ENCODE data around the gene RND1.
"Not testable (repeated sequence)": the region's sequence is repeated elsewhere in the genome, so short reads cannot be mapped to it uniquely, and the experiment has no call there.

DNA sequence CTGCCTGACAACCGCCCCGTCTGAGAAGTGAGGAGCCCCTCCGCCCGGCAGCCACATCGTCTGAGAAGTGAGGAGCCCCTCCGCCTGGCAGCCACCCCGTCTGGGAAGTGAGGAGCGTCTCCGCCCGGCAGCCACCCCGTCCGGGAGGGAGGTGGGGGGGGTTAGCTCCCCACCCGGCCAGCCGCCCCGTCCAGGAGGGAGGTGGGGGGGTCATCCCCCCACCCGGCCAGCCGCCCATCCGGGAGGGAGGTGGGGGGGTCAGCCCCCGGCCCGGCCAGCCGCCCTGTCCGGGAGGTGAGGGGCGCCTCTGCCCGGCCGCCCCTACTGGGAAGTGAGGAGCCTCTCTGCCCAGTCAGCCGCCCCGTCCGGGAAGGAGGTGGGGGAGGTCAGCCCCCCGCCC lies 23.6 kb downstream of the RND1 start:
- TF ChIP-seq, protein P1, sequence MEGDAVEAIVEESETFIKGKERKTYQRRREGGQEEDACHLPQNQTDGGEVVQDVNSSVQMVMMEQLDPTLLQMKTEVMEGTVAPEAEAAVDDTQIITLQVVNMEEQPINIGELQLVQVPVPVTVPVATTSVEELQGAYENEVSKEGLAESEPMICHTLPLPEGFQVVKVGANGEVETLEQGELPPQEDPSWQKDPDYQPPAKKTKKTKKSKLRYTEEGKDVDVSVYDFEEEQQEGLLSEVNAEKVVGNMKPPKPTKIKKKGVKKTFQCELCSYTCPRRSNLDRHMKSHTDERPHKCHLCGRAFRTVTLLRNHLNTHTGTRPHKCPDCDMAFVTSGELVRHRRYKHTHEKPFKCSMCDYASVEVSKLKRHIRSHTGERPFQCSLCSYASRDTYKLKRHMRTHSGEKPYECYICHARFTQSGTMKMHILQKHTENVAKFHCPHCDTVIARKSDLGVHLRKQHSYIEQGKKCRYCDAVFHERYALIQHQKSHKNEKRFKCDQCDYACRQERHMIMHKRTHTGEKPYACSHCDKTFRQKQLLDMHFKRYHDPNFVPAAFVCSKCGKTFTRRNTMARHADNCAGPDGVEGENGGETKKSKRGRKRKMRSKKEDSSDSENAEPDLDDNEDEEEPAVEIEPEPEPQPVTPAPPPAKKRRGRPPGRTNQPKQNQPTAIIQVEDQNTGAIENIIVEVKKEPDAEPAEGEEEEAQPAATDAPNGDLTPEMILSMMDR (IDR thresholded peaks at IDR 0.05; ENCODE audit: control extremely low read depth in 1 of 3, insufficient read depth in 1 of 3, low read depth in 1 of 3, low read length in 3 of 3), result not testable (repeated sequence)
- not testable (repeated sequence) for TF ChIP-seq TAF7 (optimal IDR thresholded peaks at IDR 0.05; ENCODE audit: borderline replicate concordance, low read depth, low read length); HDAC6 (IDR thresholded peaks at IDR 0.05; ENCODE audit: low read depth, low read length); POLR2A (IDR thresholded peaks at IDR 0.05; ENCODE audit: control extremely low read depth in 1 of 2, low read depth in 2 of 2, low read length in 2 of 2); JUN (IDR thresholded peaks at IDR 0.05; ENCODE audit: low read depth, low read length); TCF12 (IDR thresholded peaks at IDR 0.05; ENCODE audit: low read depth, low read length); CHD2 (IDR thresholded peaks at IDR 0.05; ENCODE audit: low read length); EZH2 (IDR thresholded peaks at IDR 0.05; ENCODE audit: low read depth, low read length, severe bottlenecking); RFX5 (IDR thresholded peaks at IDR 0.05; ENCODE audit: borderline replicate concordance, low read depth, low read length); SIN3A (conservative IDR thresholded peaks at IDR 0.05 in 1 of 2, IDR thresholded peaks at IDR 0.05 in 1 of 2; ENCODE audit: low read depth in 1 of 2, low read length in 2 of 2); CBX8 (IDR thresholded peaks at IDR 0.05; ENCODE audit: borderline replicate concordance, low read depth, low read length)
- TF ChIP-seq, protein P2, sequence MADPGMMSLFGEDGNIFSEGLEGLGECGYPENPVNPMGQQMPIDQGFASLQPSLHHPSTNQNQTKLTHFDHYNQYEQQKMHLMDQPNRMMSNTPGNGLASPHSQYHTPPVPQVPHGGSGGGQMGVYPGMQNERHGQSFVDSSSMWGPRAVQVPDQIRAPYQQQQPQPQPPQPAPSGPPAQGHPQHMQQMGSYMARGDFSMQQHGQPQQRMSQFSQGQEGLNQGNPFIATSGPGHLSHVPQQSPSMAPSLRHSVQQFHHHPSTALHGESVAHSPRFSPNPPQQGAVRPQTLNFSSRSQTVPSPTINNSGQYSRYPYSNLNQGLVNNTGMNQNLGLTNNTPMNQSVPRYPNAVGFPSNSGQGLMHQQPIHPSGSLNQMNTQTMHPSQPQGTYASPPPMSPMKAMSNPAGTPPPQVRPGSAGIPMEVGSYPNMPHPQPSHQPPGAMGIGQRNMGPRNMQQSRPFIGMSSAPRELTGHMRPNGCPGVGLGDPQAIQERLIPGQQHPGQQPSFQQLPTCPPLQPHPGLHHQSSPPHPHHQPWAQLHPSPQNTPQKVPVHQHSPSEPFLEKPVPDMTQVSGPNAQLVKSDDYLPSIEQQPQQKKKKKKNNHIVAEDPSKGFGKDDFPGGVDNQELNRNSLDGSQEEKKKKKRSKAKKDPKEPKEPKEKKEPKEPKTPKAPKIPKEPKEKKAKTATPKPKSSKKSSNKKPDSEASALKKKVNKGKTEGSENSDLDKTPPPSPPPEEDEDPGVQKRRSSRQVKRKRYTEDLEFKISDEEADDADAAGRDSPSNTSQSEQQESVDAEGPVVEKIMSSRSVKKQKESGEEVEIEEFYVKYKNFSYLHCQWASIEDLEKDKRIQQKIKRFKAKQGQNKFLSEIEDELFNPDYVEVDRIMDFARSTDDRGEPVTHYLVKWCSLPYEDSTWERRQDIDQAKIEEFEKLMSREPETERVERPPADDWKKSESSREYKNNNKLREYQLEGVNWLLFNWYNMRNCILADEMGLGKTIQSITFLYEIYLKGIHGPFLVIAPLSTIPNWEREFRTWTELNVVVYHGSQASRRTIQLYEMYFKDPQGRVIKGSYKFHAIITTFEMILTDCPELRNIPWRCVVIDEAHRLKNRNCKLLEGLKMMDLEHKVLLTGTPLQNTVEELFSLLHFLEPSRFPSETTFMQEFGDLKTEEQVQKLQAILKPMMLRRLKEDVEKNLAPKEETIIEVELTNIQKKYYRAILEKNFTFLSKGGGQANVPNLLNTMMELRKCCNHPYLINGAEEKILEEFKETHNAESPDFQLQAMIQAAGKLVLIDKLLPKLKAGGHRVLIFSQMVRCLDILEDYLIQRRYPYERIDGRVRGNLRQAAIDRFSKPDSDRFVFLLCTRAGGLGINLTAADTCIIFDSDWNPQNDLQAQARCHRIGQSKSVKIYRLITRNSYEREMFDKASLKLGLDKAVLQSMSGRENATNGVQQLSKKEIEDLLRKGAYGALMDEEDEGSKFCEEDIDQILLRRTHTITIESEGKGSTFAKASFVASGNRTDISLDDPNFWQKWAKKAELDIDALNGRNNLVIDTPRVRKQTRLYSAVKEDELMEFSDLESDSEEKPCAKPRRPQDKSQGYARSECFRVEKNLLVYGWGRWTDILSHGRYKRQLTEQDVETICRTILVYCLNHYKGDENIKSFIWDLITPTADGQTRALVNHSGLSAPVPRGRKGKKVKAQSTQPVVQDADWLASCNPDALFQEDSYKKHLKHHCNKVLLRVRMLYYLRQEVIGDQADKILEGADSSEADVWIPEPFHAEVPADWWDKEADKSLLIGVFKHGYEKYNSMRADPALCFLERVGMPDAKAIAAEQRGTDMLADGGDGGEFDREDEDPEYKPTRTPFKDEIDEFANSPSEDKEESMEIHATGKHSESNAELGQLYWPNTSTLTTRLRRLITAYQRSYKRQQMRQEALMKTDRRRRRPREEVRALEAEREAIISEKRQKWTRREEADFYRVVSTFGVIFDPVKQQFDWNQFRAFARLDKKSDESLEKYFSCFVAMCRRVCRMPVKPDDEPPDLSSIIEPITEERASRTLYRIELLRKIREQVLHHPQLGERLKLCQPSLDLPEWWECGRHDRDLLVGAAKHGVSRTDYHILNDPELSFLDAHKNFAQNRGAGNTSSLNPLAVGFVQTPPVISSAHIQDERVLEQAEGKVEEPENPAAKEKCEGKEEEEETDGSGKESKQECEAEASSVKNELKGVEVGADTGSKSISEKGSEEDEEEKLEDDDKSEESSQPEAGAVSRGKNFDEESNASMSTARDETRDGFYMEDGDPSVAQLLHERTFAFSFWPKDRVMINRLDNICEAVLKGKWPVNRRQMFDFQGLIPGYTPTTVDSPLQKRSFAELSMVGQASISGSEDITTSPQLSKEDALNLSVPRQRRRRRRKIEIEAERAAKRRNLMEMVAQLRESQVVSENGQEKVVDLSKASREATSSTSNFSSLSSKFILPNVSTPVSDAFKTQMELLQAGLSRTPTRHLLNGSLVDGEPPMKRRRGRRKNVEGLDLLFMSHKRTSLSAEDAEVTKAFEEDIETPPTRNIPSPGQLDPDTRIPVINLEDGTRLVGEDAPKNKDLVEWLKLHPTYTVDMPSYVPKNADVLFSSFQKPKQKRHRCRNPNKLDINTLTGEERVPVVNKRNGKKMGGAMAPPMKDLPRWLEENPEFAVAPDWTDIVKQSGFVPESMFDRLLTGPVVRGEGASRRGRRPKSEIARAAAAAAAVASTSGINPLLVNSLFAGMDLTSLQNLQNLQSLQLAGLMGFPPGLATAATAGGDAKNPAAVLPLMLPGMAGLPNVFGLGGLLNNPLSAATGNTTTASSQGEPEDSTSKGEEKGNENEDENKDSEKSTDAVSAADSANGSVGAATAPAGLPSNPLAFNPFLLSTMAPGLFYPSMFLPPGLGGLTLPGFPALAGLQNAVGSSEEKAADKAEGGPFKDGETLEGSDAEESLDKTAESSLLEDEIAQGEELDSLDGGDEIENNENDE (IDR thresholded peaks at IDR 0.05; ENCODE audit: insufficient replicate concordance, low read length), result not testable (repeated sequence)
